ENCODE data around the gene SCGB3A1.

Gene SCGB3A1

GRCh38 chr5:180599590-180599914 is 8.3 kb upstream of the SCGB3A1 start:
- DNase-seq (ENCODE audit: insufficient read length, low spot score) (no peak), FAIRE-seq (no peak)
- no peak for TF ChIP-seq CTCF (IDR thresholded peaks at IDR 0.05; ENCODE audit: insufficient read depth, missing control alignments)

- FAIRE-seq = no peak
- TF ChIP-seq CTCF (IDR thresholded peaks at IDR 0.05; ENCODE audit: insufficient read depth, missing control alignments) = no peak
- no peak for DNase-seq (ENCODE audit: insufficient read length, low spot score)
Measured at GRCh38 chr5:180598797-180599589, 7.7 kb upstream of the SCGB3A1 start.

- DNase-seq (ENCODE audit: insufficient read length, low spot score) (no peak), FAIRE-seq (no peak)
- TF ChIP-seq CTCF (IDR thresholded peaks at IDR 0.05; ENCODE audit: insufficient read depth, missing control alignments) = no peak
Measured at GRCh38 chr5:180598316-180598701, 7.0 kb upstream of the SCGB3A1 start.

- no peak for FAIRE-seq
- TF ChIP-seq CTCF (IDR thresholded peaks at IDR 0.05; ENCODE audit: insufficient read depth, missing control alignments) = no peak
- DNase-seq (ENCODE audit: insufficient read length, low spot score) = no peak
Measured at GRCh38 chr5:180596668-180597231, 5.5 kb upstream of the SCGB3A1 start.

- FAIRE-seq (no peak), DNase-seq (ENCODE audit: insufficient read length, low spot score) (no peak)
- no peak for TF ChIP-seq CTCF (IDR thresholded peaks at IDR 0.05; ENCODE audit: insufficient read depth, missing control alignments)
Measured at GRCh38 chr5:180596115-180596667, 4.9 kb upstream of the SCGB3A1 start.

GRCh38 chr5:180595381-180596114 is 4.2 kb upstream of the SCGB3A1 start:
- no peak for TF ChIP-seq CTCF (IDR thresholded peaks at IDR 0.05; ENCODE audit: insufficient read depth, missing control alignments)
- DNase-seq (ENCODE audit: insufficient read length, low spot score) (no peak), FAIRE-seq (no peak)
